PC-3 (cell line): ENCODE measurements around the gene PACS1. TPM values are rescaled to one million over a fixed set of nuclear protein-coding genes. Genes with fewer than 3 reads are reported as not detected.

Experiments used
- ATAC-seq: fragments of 200-7000 bp; cut with Tn5 transposase; 2 replicates; pipeline ENCODE4 v1.9.1; 2020; ENCODE audit warnings: mild to moderate bottlenecking, moderate library complexity
- BruUV-seq: library from RNA; stranded (reverse); fragments of 400-500 nt; replicated peaks from 2 replicates; lab custom pipeline; 2021; lab: Mats Ljungman, UMichigan
- CTCF ChIA-PET: fragments of 300-600 bp; sonication (Branson Sonifier 250); formaldehyde crosslinking; loops from one replicate; lab custom pipeline; 2022; ENCODE audit warnings: antibody characterized with exemption; lab: Charles Lee
- POLR2A ChIA-PET: fragments of 300-600 bp; sonication (Branson Sonifier 250); formaldehyde crosslinking; loops from one replicate; lab custom pipeline; 2022; ENCODE audit warnings: antibody characterized with exemption; ENCODE audit not compliant: unreplicated experiment; lab: Charles Lee
- DNase-seq: peaks from one replicate; pipeline ENCODE4 v3.0.0-alpha.2; 2015
- H2AFZ ChIP-seq: fragments of 300-600 bp; sonication (generic); 2 replicates; pipeline ENCODE4 v1.6.0; 2016; ENCODE audit warnings: antibody characterized with exemption, low read length
- H3F3A ChIP-seq: fragments of 300-600 bp; sonication (generic); one replicate; pipeline ENCODE4 v1.6.0; 2017; ENCODE audit warnings: antibody characterized with exemption, low read length, control low read depth, mild to moderate bottlenecking; ENCODE audit not compliant: unreplicated experiment
- H3K27ac ChIP-seq: fragments of 300-600 bp; sonication (generic); 2 replicates; pipeline ENCODE4 v1.5.1; 2016; ENCODE audit warnings: mild to moderate bottlenecking, low read length
- H3K27me3 ChIP-seq: fragments of 300-600 bp; sonication (generic); 2 replicates; pipeline ENCODE4 v1.6.1; 2016; ENCODE audit warnings: low read length, mixed read lengths
- H3K36me3 ChIP-seq: fragments of 300-600 bp; sonication (generic); 2 replicates; pipeline ENCODE4 v1.6.1; 2016; ENCODE audit warnings: low read depth, mixed run types, low read length, mixed read lengths
- H3K4me1 ChIP-seq: fragments of 300-600 bp; sonication (generic); 2 replicates; pipeline ENCODE4 v1.5.1; 2016; ENCODE audit warnings: low read length; ENCODE audit not compliant: insufficient read depth
- H3K4me2 ChIP-seq: fragments of 300-600 bp; sonication (generic); 2 replicates; pipeline ENCODE4 v1.6.0; 2016; ENCODE audit warnings: low read length
- H3K4me3 ChIP-seq: fragments of 300-600 bp; sonication (generic); 2 replicates; pipeline ENCODE4 v1.5.1; 2016; ENCODE audit warnings: mild to moderate bottlenecking, low read length, mixed read lengths
- H3K79me2 ChIP-seq: fragments of 300-600 bp; sonication (generic); 2 replicates; pipeline ENCODE4 v1.6.1; 2017; ENCODE audit warnings: low read length, mixed read lengths
- H3K9ac ChIP-seq: fragments of 300-600 bp; sonication (generic); 2 replicates; pipeline ENCODE4 v1.6.0; 2016; ENCODE audit warnings: mild to moderate bottlenecking, low read length
- H3K9me2 ChIP-seq: fragments of 300-600 bp; sonication (generic); replicated peaks from 2 replicates; pipeline ENCODE4 v1.6.1; 2016; ENCODE audit warnings: mixed run types, low read length, mixed read lengths
- H3K9me3 ChIP-seq: fragments of 300-600 bp; sonication (generic); 2 replicates; pipeline ENCODE4 v1.6.1; 2016; ENCODE audit warnings: low read length, mixed read lengths
- H4K20me1 ChIP-seq: fragments of 300-600 bp; sonication (generic); 2 replicates; pipeline ENCODE4 v1.6.1; 2016; ENCODE audit warnings: low read length, mixed read lengths
- CTCF ChIP-seq: fragments of 300-600 bp; sonication (generic); conservative IDR thresholded peaks from 2 replicates; pipeline ENCODE4 v1.5.1; 2017; ENCODE audit warnings: antibody characterized with exemption, low read depth, mild to moderate bottlenecking, low read length
- EZH2 ChIP-seq: fragments of 300-600 bp; sonication (generic); IDR thresholded peaks from one replicate; pipeline ENCODE4 v1.6.1; 2017; ENCODE audit warnings: antibody characterized with exemption, mild to moderate bottlenecking, low read length; ENCODE audit not compliant: unreplicated experiment
- EZH2phosphoT487 ChIP-seq: fragments of 300-600 bp; sonication (generic); IDR thresholded peaks from 2 replicates; pipeline ENCODE4 v1.6.1; 2018; ENCODE audit warnings: mild to moderate bottlenecking, antibody characterized with exemption, low read length, borderline replicate concordance
- intact Hi-C: fragments of 100-400 bp; cut with micrococcal nuclease; formaldehyde crosslinking; loops from 2 replicates; pipeline ENCODE4 v1.9.0; 2023
- total RNA-seq: library from RNA; depleted of rRNA; stranded (reverse); fragments of >200 nt; gene quantifications from 2 replicates; pipeline ENCODE4 v1.2.3, GENCODE V29; 2014

PACS1 gene
- total RNA-seq, 1 experiment from 2014 or later: 28.7 TPM

DNA sequence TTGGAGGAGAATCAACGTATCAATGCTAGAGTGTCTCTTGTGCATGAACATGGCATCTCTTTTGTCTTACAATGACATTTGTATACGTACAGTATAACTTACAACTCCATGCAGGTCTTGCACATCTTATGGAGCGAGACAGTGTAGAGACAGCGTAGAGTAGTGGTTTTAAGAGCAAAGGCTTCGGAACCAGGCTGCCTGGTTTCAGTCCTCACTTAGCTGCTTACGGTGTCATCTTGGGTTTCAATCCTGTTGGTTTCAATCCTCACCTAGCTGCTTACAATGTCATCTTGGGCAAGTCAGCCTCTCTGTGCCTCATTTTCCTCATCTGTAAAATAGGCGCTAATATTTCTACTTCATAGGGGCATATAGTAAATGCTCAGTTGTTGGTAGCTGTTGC, 98.2 kb downstream of the PACS1 start:
- Histone ChIP-seq H3K36me3 (no peaks in the 10 kb centered on the region), H3K27me3 (no peaks in the 10 kb centered on the region), H3F3A (no peaks in the 10 kb centered on the region), H3K9ac (no peak overlapping the region), H3K79me2 (no peaks in the 10 kb centered on the region), H3K4me3 (no peak overlapping the region), H3K4me2 (no peak overlapping the region), H3K27ac (no peak overlapping the region), H3K9me2 (no peaks in the 10 kb centered on the region), H3K4me1 (no peaks in the 10 kb centered on the region), H2AFZ (no peak overlapping the region), H4K20me1 (no peaks in the 10 kb centered on the region), H3K9me3 (no peaks in the 10 kb centered on the region)
- TF ChIP-seq EZH2phosphoT487 (no peak), EZH2 (no peak), CTCF (no peak)
- intact Hi-C loops: no loop called here
- ChIA-PET POLR2A (no interaction called here), CTCF (no interaction called here)
- no peak for DNase-seq
- BruUV-seq: no TSS peak
- no peak for ATAC-seq

- intact Hi-C loops: no loop called here
- no peak overlapping the region for H3K4me2 ChIP-seq
These were observed 102.1 kb downstream of the PACS1 start for GRCh38 chr11:66172146-66172545.

More at GRCh38 chr11:66172146-66172545, 102.1 kb downstream of the PACS1 start:
- H3K9me2 ChIP-seq: no peaks in the 10 kb centered on the region
- DNase-seq (no peak), ATAC-seq (peak; percentile 48)
- no peaks in the 10 kb centered on the region for H3K36me3 ChIP-seq
- no peak overlapping the region for H3K27ac ChIP-seq
- no peaks in the 10 kb centered on the region for H3K9me3 ChIP-seq
- TF ChIP-seq EZH2phosphoT487 (no peak), EZH2 (no peak), CTCF (no peak)
- no peaks in the 10 kb centered on the region for H3K27me3 ChIP-seq
- H2AFZ ChIP-seq: no peak overlapping the region
- CTCF ChIA-PET: no interaction called here
- BruUV-seq: no TSS peak
- no peak overlapping the region for H3K9ac ChIP-seq
- H3K4me1 ChIP-seq: peaks cover 7% of the 10 kb centered on the region; the same call in 1 of the 2 replicates
- POLR2A ChIA-PET: no interaction called here
- H3K4me3 ChIP-seq: no peak overlapping the region
- no peaks in the 10 kb centered on the region for H4K20me1 ChIP-seq
- 0 out of 2 replicates have a peak, but pooled peaks cover 6% of the 10 kb centered on the region for H3K79me2 ChIP-seq
- peaks cover 4% of the 10 kb centered on the region for H3F3A ChIP-seq
